ENCODE results near the gene CA10. TPM values are rescaled to one million over a fixed set of nuclear protein-coding genes. Genes with fewer than 3 reads are reported as not detected.

CA10 gene
- total RNA-seq, 2 donors from 2014 or later, result not detected

DNA sequence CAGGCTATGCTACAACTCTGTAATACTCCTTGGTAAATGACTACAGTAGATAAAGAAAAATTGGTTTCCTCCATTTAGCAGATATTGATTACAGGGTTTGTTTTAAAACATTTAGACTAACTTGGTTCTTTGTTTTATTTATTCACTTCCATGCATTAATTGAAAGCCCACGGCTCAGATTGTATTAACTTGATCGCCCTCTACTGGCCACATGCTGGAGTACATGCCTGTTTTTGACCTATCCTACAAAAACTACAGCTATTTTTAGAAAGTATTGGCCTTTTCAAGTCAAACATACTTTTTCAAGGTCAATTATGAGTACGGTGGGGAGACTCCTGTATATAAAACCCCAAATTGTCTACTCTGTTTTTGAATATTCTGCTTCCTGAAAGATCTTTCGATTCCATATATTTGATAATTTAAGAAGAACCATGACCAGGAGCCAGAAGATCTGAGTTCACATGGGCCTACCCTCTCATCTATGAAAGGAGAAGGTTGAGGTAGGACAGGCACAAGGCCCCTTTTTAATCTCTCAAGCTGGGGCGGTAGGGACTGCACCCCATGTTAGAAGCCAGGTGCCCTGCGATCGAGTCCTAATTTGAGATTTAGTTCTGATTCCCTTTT lies 51.8 kb downstream of the CA10 start:
- Mint-ChIP-seq H3K27ac (no peak overlapping the region), H3K9me3 (no peaks in the 10 kb centered on the region), H3K36me3 (no peaks in the 10 kb centered on the region)
- ATAC-seq (no peak), DNase-seq (ENCODE audit: low spot score in 2 of 2) (peak in 1 of 2 donors; percentile 44)

DNA sequence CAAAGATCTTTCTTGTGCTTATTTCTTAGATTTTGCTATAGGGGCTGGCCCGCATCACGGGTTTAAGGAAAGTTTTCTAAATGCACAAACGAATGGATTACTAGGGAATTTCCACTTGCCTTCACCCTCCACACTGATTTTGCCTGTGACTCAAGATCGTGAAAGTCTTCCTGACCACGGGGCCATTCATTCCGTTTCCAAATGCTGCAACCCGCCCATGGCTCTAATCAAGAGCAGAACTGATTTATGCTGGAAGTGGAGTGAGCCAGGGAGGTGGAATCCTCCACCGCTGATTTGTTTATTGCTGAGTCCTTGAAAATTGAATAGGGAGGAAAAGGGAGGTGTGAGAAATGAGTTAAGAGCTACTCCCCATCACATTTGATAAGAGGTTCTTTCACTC lies 52.4 kb downstream of the CA10 start:
- H3K9me3 Mint-ChIP-seq, result no peaks in the 10 kb centered on the region
- no peak overlapping the region for H3K27ac Mint-ChIP-seq
- no peaks in the 10 kb centered on the region for H3K36me3 Mint-ChIP-seq
- DNase-seq (ENCODE audit: low spot score in 2 of 2) (no peak), ATAC-seq (no peak)

DNA sequence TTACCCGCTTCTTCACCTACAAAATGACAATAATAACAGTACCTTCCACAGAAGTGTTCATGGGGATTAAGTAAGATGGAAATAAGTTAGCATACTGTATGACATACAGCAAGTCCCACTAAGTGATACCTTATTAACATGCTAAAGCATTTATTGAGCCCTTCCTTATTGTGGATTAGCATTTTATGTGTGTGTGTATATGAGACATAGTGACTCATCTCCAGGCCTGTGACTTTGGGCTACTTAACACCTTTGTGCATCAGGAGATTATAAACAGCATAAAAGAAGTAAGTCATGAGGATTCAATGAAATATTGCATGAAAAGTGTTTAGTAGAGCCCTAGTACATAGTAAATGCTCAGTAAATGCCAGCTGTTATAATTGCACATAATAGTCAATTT lies 52.9 kb downstream of the CA10 start:
- ATAC-seq (no peak), DNase-seq (ENCODE audit: low spot score in 2 of 2) (no peak)
- H3K36me3 Mint-ChIP-seq, result no peaks in the 10 kb centered on the region
- H3K9me3 Mint-ChIP-seq, result no peaks in the 10 kb centered on the region
- no peak overlapping the region for H3K27ac Mint-ChIP-seq

DNA sequence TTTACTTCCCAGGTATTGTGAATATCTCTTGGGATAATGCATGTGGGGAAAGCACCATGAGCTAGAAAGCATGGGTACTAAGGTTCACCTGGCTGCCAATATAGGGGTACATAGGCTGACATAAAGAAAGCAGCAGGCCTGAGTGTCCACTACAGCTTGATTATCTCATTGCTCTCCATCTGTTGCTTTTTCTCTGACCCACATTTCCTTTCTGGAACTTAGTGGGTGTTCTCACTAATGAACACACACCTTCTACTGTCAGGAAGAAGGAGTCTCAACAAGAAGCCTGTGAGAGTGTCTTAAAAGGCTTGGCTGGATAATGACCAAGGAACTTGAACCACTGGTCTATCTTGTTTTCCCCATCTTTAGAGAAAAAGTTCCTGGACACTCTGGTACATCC lies 62.5 kb downstream of the CA10 start:
- Mint-ChIP-seq H3K36me3 (no peaks in the 10 kb centered on the region), H3K9me3 (no peaks in the 10 kb centered on the region), H3K27ac (no peak overlapping the region)
- ATAC-seq (no peak), DNase-seq (ENCODE audit: low spot score in 2 of 2) (no peak)

DNA sequence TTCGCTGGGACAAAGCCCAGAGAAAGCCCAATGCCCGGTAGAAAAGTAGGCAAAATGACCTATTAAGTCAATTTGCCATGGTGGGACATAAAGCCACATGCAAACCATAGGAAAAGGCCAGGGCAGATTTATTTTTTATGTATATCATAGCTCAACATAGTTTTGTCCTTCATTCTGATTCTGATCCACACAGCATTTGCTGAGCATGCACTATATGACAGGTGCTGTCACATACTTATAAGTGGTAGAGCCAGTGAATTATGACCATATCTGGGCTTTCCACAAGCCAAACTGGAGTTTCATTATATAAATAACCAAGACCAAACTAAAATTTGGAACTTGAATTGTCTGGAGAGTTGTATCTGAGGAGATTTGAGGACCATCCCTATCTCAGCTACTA lies 74.3 kb downstream of the CA10 start:
- no peaks in the 10 kb centered on the region for H3K36me3 Mint-ChIP-seq
- no peak overlapping the region for H3K27ac Mint-ChIP-seq
- ATAC-seq (no peak), DNase-seq (ENCODE audit: low spot score in 2 of 2) (no peak)
- H3K9me3 Mint-ChIP-seq, result peaks cover 0 to 4% of the 10 kb centered on the region in 2 donors

DNA sequence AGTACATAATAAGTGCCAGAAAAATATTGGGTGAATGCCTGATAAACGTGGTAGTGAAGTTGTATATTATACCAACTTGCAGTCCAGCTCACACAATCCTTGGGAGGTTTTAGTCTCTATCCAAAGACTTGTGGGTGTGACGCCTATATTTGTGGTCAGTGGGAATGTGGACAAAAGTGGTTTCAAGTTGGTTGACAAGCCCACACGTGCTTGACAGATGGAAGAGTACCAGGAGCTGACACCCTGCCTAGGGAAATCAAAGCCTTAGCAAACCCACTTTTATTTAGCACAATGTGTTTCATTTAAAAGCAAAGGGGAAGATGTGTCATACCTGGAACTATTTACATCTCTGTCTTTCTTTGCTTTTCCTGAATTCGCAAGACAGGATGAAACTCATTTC lies 79.0 kb downstream of the CA10 start:
- no peak for DNase-seq (ENCODE audit: low spot score in 2 of 2)
- no peak overlapping the region for H3K27ac Mint-ChIP-seq
- H3K9me3 Mint-ChIP-seq, result peaks cover 0 to 4% of the 10 kb centered on the region in 2 donors
- no peak for ATAC-seq
- H3K36me3 Mint-ChIP-seq, result no peaks in the 10 kb centered on the region

DNA sequence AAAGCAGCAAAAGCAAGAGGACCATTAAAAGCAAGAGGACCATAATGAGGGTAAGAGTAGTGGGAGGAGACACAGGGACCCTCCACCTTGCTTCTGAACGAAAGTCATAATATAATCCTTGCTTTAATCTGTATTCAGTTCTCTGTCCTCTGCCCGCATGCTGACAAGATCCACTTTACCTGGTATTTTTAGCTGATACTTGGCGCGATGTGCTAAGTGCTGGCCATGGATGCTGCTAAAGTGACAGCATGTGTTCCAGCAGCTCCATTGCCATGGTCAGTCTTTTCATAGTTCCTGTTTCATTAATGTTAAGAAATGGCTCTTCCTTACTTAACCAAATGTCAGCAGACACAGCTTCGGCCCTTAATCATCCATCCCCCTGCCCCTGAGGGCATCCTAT lies 86.8 kb downstream of the CA10 start:
- no peak overlapping the region for H3K27ac Mint-ChIP-seq
- ATAC-seq (no peak), DNase-seq (ENCODE audit: low spot score in 2 of 2) (no peak)
- H3K9me3 Mint-ChIP-seq, result peaks cover 2 to 6% of the 10 kb centered on the region in 2 donors
- peaks cover under 1 to 2% of the 10 kb centered on the region in 2 donors for H3K36me3 Mint-ChIP-seq

DNA sequence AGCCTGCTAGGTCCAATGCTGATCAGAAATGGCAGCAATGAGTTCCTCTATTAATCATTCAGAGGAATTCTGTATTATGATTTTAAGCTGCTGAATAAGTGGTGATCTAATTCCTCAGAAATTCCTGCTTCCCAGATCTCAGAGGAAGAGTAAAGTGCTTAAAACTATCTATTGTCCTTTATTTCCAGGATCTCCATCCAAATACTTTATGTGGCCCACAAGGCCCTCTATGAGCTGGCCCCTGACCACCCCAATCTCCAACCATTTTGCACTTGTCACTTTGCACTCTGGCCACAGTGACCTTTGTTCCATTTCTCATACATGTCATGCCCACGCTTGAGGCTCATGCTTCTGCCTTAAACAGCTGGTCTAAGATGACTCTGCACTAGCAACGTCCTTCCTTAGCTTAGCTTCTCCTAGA lies 93.7 kb downstream of the CA10 start:
- no peak for DNase-seq (ENCODE audit: low spot score in 2 of 2)
- H3K27ac Mint-ChIP-seq, result no peak overlapping the region
- peaks cover 6 to 10% of the 10 kb centered on the region in 2 donors for H3K36me3 Mint-ChIP-seq
- peaks cover 13 to 19% of the 10 kb centered on the region in 2 donors for H3K9me3 Mint-ChIP-seq
- ATAC-seq, result no peak

DNA sequence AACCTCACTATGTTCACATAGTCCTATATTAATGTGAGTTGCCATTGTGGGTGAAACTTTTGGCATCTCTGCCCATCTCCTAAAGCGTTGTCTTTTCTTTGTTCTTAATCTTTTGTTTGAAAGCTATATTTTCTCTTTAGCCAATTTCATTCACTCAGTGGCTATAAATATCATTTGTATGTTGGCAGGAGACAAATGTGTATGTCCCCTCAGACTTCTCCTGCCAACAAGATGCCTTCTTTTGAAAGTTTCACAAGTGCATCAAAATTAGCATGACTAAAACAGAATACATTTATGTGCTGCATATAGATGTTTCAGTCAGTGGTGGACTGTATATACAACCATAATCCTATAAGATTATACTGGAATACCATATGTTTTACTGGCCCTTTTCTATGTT lies 109.0 kb downstream of the CA10 start:
- ATAC-seq, result no peak
- no peak for DNase-seq (ENCODE audit: low spot score in 2 of 2)
- Mint-ChIP-seq H3K9me3 (peaks cover 14 to 15% of the 10 kb centered on the region in 2 donors), H3K27ac (no peak overlapping the region), H3K36me3 (no peaks in the 10 kb centered on the region)

DNA sequence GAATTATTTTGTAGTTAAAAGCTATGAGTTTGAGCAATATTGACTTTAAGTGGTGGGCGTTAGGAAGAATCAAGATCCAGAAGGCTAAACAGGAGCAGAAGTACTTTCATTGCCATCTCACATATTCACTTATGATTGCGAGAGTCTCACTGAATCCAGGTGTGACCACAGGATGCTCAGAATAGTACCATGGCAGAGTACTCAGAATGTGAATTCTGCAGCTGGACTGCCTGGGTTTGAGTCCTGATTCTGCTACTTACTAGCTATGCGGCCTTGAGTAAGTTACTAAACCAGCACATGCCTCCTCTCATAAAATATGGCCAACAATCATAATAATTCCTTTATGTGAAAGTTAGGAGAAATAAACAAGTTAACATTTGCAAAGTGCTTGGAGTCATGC lies 109.5 kb downstream of the CA10 start:
- peaks cover 14 to 15% of the 10 kb centered on the region in 2 donors for H3K9me3 Mint-ChIP-seq
- no peak overlapping the region for H3K27ac Mint-ChIP-seq
- ATAC-seq, result no peak
- no peaks in the 10 kb centered on the region for H3K36me3 Mint-ChIP-seq
- no peak for DNase-seq (ENCODE audit: low spot score in 2 of 2)

DNA sequence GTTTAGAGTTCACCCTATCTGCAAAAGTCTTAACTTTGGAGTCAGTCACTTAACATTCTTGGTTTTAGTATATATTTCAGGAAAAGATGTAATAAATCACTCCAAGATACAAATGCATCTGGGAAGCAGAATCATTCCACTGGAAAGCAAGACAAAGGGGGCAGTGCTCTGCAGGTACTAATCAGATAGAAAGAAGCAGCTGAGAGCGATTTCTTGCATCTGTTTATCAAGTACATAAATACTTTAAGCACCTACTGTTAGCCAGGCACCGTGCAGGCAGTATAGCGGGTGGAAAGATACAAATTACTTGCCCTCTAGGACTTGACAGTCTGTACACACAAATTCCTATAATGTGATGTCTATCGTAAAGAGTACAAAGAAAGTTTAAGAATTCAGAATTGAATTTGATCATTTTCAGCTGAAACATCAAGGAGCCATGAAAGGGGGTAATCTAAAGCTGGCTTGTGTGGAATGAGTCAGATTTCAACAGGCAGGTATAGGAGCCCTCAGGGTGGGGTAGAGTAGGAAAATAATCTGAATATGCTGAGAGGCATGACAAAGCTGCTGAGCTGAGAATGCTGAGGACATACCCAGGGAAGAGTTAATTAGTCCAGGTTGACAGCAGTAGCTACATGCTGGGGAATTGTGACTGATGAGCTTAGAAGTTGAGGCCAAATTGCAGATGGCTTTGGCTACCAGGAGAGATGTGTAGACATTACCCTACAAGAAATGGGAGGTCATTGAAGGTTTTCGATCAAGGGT lies 110.2 kb downstream of the CA10 start:
- Mint-ChIP-seq H3K27ac (no peak overlapping the region), H3K9me3 (peaks cover 14 to 15% of the 10 kb centered on the region in 2 donors), H3K36me3 (no peaks in the 10 kb centered on the region)
- ATAC-seq (no peak), DNase-seq (ENCODE audit: low spot score in 2 of 2) (no peak)

DNA sequence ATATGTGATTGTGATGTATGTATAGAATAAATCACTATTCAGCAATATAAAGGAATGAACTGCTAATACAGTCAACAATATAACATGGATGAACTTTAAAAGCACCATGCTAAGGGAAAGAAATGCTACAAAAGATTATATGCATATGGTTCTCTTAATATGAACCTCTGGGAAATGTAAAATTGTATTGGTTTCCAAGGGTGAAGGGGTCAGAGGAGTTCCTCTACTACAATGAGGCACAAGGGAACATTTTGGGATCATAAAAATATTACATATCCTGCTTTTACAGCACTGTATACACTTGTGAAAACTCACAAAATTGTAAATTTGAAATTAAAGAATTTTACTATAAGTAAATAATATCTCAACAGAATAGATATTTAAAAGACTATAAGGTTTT lies 111.4 kb downstream of the CA10 start:
- ATAC-seq, result no peak
- no peaks in the 10 kb centered on the region for H3K36me3 Mint-ChIP-seq
- peaks cover 11% of the 10 kb centered on the region in 2 donors for H3K9me3 Mint-ChIP-seq
- no peak for DNase-seq (ENCODE audit: low spot score in 2 of 2)
- H3K27ac Mint-ChIP-seq, result no peak overlapping the region

DNA sequence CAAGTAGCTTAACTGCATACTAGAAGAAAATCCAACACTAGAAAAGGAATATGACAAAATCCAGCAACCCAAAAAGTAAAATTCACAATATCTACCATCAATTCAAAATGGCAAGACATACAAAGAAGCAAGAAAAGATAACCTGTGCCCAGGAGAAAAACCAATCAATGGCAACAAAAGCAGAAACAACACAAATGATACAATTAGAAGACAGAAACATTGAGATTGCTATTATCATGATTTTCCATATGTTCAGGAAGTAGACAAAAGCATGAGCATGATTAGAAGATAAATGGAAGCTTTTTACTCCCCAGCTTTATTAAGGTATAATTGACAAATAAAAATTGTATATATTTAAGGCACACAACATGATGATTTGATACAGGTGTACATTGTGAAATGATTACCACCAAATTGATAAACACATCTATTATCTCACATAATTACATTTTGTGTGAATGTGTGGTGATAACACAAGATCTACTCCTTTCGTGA lies 117.3 kb downstream of the CA10 start:
- no peak for ATAC-seq
- H3K9me3 Mint-ChIP-seq, result no peaks in the 10 kb centered on the region

DNA sequence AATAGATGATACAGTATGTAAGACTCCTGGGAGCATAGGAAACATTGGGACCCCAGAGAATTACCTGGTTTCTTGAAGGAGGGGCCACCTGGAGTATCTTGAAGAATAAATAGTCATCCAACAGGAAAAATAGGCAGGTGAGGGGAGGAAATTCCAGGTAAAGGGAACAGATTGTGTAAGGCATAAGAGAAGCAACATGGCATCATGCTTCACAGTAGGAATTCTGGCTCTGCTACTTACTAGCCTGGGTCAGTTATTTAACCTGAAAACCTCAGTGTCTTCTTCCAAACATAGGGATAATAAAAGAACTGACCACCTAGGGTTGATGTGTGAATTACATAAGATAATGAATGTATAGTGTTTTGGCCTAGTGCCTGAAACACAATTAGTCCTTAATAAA lies 122.1 kb downstream of the CA10 start:
- H3K27ac Mint-ChIP-seq, result no peak overlapping the region
- no peak for ATAC-seq

More for the DNA sequence above, 117.3 kb downstream of the CA10 start:
- DNase-seq (ENCODE audit: low spot score in 2 of 2), result no peak
- no peaks in the 10 kb centered on the region for H3K36me3 Mint-ChIP-seq
- no peak overlapping the region for H3K27ac Mint-ChIP-seq

DNA sequence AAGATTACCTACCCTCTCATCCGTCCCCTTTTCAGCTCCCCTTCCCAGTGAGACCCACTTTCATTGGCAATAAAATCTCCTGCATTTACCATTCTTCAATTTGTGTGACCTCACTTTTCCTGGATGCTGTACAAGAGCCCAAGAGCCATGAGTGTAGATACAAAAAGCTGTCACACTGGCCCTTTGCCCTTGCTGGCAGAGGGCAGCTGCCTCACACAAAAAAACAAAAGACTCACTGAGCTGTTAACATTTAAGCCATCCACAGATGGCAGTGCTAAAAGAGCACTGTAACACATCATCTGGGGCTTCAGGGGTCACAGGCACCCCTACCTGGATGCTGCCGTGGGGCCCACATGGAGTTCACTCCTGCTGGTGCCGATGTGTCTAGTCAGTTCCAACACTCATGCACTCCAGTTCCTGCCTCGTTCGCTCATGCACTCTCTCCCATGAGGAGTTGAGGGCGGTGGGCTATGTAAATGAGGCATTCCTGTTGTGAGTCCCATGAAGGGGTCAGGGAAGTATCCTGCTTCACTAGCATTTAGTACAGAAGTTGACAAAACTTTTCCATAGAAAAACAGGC lies 123.1 kb downstream of the CA10 start:
- Mint-ChIP-seq H3K27ac (no peak overlapping the region), H3K9me3 (no peaks in the 10 kb centered on the region), H3K36me3 (no peaks in the 10 kb centered on the region)
- DNase-seq (ENCODE audit: low spot score in 2 of 2) (no peak), ATAC-seq (no peak)

More for the DNA sequence above, 122.1 kb downstream of the CA10 start:
- no peak for DNase-seq (ENCODE audit: low spot score in 2 of 2)
- no peaks in the 10 kb centered on the region for H3K9me3 Mint-ChIP-seq
- H3K36me3 Mint-ChIP-seq, result no peaks in the 10 kb centered on the region

DNA sequence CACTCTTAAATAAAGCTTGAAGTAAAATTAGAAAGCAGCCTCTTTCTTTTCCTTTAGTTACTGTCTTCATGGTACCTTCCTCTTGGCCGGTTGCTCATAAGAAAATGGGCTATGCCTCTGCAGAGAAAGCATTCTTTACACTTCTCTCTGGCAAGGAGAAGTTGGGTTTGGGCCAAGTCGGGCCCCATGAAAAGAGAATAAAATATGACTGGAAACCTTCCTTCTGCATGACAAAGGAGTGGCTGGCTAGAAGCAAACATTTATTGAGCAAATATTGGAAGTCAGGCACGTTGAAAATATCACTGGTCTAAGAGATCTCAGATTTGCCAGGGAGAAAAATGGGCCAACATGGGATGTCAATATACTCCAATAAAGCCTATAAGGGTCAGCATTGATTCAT lies 126.1 kb downstream of the CA10 start:
- Mint-ChIP-seq H3K36me3 (no peaks in the 10 kb centered on the region), H3K27ac (no peak overlapping the region), H3K9me3 (peaks cover 3 to 5% of the 10 kb centered on the region in 2 donors)
- no peak for ATAC-seq
- DNase-seq (ENCODE audit: low spot score in 2 of 2), result no peak

DNA sequence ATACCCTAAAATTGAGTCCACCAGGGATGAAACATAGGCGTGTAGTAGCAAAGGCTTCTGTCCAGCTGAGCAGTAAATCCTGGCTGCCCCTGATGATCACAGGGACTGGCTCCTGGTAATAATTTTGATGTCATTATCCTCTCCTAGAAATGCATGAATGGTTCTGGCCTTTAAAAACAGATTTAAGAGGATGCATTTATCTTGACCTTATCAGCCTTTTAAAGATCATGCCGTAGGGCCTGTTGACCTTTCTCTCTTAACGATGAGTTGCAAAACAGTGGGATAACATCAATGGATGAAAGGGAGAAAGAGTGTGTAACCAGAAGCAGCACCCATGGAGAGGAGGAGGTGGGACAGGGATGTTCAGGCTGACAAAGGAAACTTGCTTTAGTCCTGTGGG lies 128.5 kb downstream of the CA10 start:
- H3K9me3 Mint-ChIP-seq, result peaks cover 3 to 5% of the 10 kb centered on the region in 2 donors
- no peaks in the 10 kb centered on the region for H3K36me3 Mint-ChIP-seq
- ATAC-seq, result no peak
- no peak overlapping the region for H3K27ac Mint-ChIP-seq
- no peak for DNase-seq (ENCODE audit: low spot score in 2 of 2)
